K562 (cell line): Measurements from ENCODE around the gene RAP1A. TPM values are rescaled to one million over a fixed set of nuclear protein-coding genes. Genes with fewer than 3 reads are reported as not detected.
A peak's percentile ranks its signal among the peaks of the same experiment; 100 is the strongest.

Experiments used
- ARNT ChIP-seq, 2 experiments: fragments of 450-650 bp; IDR thresholded peaks; 2 replicates each; pipeline ENCODE4 v1.6.1; 2016; ENCODE audit warnings: mild to moderate bottlenecking in 1 of 2
- HDAC2 ChIP-seq: fragments of 450-650 bp; IDR thresholded peaks from 2 replicates; pipeline ENCODE4 v1.6.1; 2016; ENCODE audit warnings: mild to moderate bottlenecking
- MAFG ChIP-seq: fragments of 450-650 bp; conservative IDR thresholded peaks from 2 replicates; pipeline ENCODE4 v1.6.1; 2016; ENCODE audit warnings: missing genetic modification characterization, missing compliant biosample characterization
- MTA1 ChIP-seq: fragments of 450-650 bp; IDR thresholded peaks from 2 replicates; pipeline ENCODE4 v1.6.1; 2017; ENCODE audit warnings: borderline replicate concordance
- TEAD4 ChIP-seq, 2 experiments: sonication (generic) in 1 of 2; formaldehyde crosslinking in 1 of 2; IDR thresholded peaks; 2 replicates each; pipeline versions ENCODE4 v1.6.1 to v1.8.0; 2012 to 2022; ENCODE audit warnings: borderline replicate concordance in 1 of 2, inconsistent platforms in 1 of 2, low read length in 1 of 2, mild to moderate bottlenecking in 1 of 2, missing genetic modification reagents in 1 of 2
- ZNF24 ChIP-seq: fragments of 450-650 bp; IDR thresholded peaks from 2 replicates; pipeline ENCODE4 v1.6.1; 2016
- ZNF444 ChIP-seq: fragments of 250-450 bp; sonication (Bioruptor Pico); IDR thresholded peaks from 2 replicates; pipeline ENCODE4 v1.4.0; 2020; ENCODE audit warnings: mild to moderate bottlenecking, moderate library complexity
- ZNF589 ChIP-seq: fragments of 200-800 bp; sonication (Bioruptor generic); IDR thresholded peaks from 2 replicates; pipeline ENCODE4 v1.6.1; 2016; ENCODE audit warnings: low read depth, missing genetic modification characterization, missing compliant biosample characterization
- polyA plus RNA-seq, 8 experiments: library from polyadenylated mRNA; depleted of rRNA in 4 of 8; stranded (reverse) in 5 of 8; unstranded in 3 of 8; fragments of >200 nt; fragmentation: Nextera tagmentation in 2 of 8; fragmentation: Illumina TruSeq in 1 of 8; extraction: Ambion mirVana in 2 of 8; extraction: Trizol in 1 of 8; gene quantifications; 2 replicates each; pipeline versions ENCODE4 v1.2.1 to v1.2.3, GENCODE V29; 2011 to 2014; ENCODE audit warnings: inconsistent platforms in 1 of 8, missing spikeins in 1 of 8
- total RNA-seq, 7 experiments: library from RNA; depleted of rRNA in 6 of 7; stranded (reverse); fragments of >200 nt in 6 of 7; fragmentation: Illumina TruSeq in 2 of 7; extraction: Trizol in 2 of 7; gene quantifications; 2 replicates each; pipeline versions ENCODE4 v1.2.1 to v1.2.3, GENCODE V29; 2011 to 2021; ENCODE audit warnings: low replicate concordance in 1 of 7
- TF ChIP-seq, protein P1 (sequence below): sonication (generic); formaldehyde crosslinking; IDR thresholded peaks from 2 replicates; pipeline ENCODE4 v1.8.0; 2023; ENCODE audit warnings: missing genetic modification reagents, mild to moderate bottlenecking, borderline replicate concordance
- TF ChIP-seq, protein P2 (sequence below): fragments of 250-450 bp; sonication (Bioruptor Pico); IDR thresholded peaks from 2 replicates; pipeline ENCODE4 v1.4.0; 2020; ENCODE audit warnings: borderline replicate concordance
- TF ChIP-seq, protein P3 (sequence below), 2 experiments: fragments of 450-650 bp; IDR thresholded peaks; 2 replicates each; pipeline ENCODE4 v1.6.1; 2018; ENCODE audit warnings: mild to moderate bottlenecking in 2 of 2, low read depth in 1 of 2; ENCODE audit not compliant: partially characterized antibody in 2 of 2
- TF ChIP-seq, protein P4 (sequence below): fragments of 250-450 bp; sonication (Bioruptor Pico); IDR thresholded peaks from 2 replicates; pipeline ENCODE4 v1.8.0; 2022; ENCODE audit warnings: inconsistent platforms
- TF ChIP-seq, protein P5 (sequence below): IDR thresholded peaks from 2 replicates; pipeline ENCODE4 v1.6.1; 2014; ENCODE audit warnings: antibody characterized with exemption

RAP1A gene
- total and polyA plus RNA-seq, 9 of the 15 experiments (the other 6 are each of a cell fraction or from before 2014, with no cell fraction given), result 13.4 to 86.2 (median 32.5) TPM

DNA sequence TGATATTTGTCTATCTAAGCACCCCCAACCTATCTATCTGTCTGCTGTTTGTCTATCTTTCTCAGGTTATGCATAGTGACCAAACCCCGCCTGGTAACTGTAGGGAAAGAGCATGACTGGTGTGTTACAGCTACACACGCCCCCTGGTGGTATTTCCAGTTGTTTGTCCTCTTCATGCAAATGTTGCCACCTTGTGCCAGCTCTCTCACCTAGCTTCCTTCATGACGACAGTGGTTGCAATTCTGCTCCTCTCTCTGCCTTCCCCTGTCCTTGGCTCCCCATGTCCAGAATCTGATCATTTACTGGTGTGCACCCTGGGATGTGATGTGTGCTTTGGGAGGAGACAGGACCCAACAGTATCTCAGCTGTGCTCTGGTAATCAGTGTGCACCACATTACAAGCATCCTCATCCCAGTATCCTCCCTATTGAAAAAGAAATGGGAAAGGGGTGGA lies 127.7 kb downstream of the RAP1A start (continued):
- TF ChIP-seq ZNF589, result no peak
- TF ChIP-seq, protein P1, sequence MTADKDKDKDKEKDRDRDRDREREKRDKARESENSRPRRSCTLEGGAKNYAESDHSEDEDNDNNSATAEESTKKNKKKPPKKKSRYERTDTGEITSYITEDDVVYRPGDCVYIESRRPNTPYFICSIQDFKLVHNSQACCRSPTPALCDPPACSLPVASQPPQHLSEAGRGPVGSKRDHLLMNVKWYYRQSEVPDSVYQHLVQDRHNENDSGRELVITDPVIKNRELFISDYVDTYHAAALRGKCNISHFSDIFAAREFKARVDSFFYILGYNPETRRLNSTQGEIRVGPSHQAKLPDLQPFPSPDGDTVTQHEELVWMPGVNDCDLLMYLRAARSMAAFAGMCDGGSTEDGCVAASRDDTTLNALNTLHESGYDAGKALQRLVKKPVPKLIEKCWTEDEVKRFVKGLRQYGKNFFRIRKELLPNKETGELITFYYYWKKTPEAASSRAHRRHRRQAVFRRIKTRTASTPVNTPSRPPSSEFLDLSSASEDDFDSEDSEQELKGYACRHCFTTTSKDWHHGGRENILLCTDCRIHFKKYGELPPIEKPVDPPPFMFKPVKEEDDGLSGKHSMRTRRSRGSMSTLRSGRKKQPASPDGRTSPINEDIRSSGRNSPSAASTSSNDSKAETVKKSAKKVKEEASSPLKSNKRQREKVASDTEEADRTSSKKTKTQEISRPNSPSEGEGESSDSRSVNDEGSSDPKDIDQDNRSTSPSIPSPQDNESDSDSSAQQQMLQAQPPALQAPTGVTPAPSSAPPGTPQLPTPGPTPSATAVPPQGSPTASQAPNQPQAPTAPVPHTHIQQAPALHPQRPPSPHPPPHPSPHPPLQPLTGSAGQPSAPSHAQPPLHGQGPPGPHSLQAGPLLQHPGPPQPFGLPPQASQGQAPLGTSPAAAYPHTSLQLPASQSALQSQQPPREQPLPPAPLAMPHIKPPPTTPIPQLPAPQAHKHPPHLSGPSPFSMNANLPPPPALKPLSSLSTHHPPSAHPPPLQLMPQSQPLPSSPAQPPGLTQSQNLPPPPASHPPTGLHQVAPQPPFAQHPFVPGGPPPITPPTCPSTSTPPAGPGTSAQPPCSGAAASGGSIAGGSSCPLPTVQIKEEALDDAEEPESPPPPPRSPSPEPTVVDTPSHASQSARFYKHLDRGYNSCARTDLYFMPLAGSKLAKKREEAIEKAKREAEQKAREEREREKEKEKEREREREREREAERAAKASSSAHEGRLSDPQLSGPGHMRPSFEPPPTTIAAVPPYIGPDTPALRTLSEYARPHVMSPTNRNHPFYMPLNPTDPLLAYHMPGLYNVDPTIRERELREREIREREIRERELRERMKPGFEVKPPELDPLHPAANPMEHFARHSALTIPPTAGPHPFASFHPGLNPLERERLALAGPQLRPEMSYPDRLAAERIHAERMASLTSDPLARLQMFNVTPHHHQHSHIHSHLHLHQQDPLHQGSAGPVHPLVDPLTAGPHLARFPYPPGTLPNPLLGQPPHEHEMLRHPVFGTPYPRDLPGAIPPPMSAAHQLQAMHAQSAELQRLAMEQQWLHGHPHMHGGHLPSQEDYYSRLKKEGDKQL (CRISPR knock-in tag), result no peak
- TF ChIP-seq ARNT (IDR thresholded peaks at IDR 0.05), result 0 out of 4 replicates have a peak, but pooled peaks have one; percentile 23 to 64
- 0 out of 2 replicates have a peak, but pooled peaks have one; percentile 25 for TF ChIP-seq MAFG
- TF ChIP-seq TEAD4 (IDR thresholded peaks at IDR 0.05; ENCODE audit: low read length), result peak; percentile 65
- no peak for TF ChIP-seq TEAD4 (CRISPR knock-in tag; IDR thresholded peaks at IDR 0.05; ENCODE audit: borderline replicate concordance)
- TF ChIP-seq HDAC2, result peak; percentile 80; the same call in 1 of the 2 replicates
- no peak for TF ChIP-seq ZNF444 (CRISPR knock-in tag)
- peak; percentile 79; the same call in 1 of the 2 replicates for TF ChIP-seq MTA1
- TF ChIP-seq, protein P2, sequence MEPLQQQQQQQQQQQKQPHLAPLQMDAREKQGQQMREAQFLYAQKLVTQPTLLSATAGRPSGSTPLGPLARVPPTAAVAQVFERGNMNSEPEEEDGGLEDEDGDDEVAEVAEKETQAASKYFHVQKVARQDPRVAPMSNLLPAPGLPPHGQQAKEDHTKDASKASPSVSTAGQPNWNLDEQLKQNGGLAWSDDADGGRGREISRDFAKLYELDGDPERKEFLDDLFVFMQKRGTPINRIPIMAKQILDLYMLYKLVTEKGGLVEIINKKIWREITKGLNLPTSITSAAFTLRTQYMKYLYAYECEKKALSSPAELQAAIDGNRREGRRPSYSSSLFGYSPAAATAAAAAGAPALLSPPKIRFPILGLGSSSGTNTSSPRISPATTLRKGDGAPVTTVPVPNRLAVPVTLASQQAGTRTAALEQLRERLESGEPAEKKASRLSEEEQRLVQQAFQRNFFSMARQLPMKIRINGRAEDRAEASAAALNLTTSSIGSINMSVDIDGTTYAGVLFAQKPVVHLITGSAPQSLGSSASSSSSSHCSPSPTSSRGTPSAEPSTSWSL, result no peak
- peak; percentile 63; the same call in 1 of the 2 replicates for TF ChIP-seq ZNF24
- TF ChIP-seq, protein P3, sequence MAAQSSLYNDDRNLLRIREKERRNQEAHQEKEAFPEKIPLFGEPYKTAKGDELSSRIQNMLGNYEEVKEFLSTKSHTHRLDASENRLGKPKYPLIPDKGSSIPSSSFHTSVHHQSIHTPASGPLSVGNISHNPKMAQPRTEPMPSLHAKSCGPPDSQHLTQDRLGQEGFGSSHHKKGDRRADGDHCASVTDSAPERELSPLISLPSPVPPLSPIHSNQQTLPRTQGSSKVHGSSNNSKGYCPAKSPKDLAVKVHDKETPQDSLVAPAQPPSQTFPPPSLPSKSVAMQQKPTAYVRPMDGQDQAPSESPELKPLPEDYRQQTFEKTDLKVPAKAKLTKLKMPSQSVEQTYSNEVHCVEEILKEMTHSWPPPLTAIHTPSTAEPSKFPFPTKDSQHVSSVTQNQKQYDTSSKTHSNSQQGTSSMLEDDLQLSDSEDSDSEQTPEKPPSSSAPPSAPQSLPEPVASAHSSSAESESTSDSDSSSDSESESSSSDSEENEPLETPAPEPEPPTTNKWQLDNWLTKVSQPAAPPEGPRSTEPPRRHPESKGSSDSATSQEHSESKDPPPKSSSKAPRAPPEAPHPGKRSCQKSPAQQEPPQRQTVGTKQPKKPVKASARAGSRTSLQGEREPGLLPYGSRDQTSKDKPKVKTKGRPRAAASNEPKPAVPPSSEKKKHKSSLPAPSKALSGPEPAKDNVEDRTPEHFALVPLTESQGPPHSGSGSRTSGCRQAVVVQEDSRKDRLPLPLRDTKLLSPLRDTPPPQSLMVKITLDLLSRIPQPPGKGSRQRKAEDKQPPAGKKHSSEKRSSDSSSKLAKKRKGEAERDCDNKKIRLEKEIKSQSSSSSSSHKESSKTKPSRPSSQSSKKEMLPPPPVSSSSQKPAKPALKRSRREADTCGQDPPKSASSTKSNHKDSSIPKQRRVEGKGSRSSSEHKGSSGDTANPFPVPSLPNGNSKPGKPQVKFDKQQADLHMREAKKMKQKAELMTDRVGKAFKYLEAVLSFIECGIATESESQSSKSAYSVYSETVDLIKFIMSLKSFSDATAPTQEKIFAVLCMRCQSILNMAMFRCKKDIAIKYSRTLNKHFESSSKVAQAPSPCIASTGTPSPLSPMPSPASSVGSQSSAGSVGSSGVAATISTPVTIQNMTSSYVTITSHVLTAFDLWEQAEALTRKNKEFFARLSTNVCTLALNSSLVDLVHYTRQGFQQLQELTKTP (IDR thresholded peaks at IDR 0.05; ENCODE audit: low read depth in 1 of 2, partially characterized antibody in 2 of 2), result peak in 1 of 2 experiments; percentile 23
- TF ChIP-seq, protein P4, sequence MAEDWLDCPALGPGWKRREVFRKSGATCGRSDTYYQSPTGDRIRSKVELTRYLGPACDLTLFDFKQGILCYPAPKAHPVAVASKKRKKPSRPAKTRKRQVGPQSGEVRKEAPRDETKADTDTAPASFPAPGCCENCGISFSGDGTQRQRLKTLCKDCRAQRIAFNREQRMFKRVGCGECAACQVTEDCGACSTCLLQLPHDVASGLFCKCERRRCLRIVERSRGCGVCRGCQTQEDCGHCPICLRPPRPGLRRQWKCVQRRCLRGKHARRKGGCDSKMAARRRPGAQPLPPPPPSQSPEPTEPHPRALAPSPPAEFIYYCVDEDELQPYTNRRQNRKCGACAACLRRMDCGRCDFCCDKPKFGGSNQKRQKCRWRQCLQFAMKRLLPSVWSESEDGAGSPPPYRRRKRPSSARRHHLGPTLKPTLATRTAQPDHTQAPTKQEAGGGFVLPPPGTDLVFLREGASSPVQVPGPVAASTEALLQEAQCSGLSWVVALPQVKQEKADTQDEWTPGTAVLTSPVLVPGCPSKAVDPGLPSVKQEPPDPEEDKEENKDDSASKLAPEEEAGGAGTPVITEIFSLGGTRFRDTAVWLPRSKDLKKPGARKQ, result no peak
- TF ChIP-seq, protein P5, sequence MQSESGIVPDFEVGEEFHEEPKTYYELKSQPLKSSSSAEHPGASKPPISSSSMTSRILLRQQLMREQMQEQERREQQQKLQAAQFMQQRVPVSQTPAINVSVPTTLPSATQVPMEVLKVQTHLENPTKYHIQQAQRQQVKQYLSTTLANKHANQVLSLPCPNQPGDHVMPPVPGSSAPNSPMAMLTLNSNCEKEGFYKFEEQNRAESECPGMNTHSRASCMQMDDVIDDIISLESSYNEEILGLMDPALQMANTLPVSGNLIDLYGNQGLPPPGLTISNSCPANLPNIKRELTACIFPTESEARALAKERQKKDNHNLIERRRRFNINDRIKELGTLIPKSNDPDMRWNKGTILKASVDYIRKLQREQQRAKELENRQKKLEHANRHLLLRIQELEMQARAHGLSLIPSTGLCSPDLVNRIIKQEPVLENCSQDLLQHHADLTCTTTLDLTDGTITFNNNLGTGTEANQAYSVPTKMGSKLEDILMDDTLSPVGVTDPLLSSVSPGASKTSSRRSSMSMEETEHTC, result no peak
